ENCODE data around the gene CDC42EP4.

The CDC42EP4 gene

DNA sequence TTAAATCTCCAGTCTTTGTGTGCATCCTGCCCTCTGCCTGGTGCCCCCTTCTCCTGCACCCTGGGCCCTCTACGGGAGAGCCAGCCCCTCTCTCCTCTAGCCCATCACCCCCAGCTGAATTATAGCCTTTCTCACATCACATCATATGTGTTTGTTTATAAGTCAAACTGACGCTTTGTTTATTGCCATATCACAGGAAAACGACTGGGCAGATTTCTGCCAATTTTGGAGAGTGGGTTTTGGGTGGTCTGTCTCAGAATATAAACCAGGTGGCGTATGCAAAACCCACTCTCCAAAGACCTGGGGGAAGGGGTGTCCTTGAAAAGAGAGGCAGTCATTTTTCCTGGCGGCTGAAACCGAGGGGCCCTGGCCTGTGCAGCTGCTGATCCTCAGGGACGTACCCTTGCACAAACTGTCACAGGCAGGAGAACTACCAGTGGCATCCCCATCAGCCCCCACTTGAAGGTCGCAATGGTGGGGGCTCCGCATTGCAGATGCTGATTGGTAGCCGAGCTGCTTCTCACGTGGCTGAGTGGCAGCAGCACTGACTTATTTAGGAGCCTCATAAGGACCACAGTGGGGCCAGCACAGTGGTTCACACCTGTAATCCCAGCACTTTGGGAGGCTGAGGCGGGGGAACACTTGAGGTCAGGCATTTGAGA is 34.8 kb upstream of the CDC42EP4 start:
- POLR2A ChIA-PET: no interaction called here
- TF ChIP-seq SP1 (IDR thresholded peaks at IDR 0.05) (no peak), FOXM1 (IDR thresholded peaks at IDR 0.05; ENCODE audit: borderline replicate concordance) (no peak), FOXK2 (IDR thresholded peaks at IDR 0.05) (no peak), LEF1 (IDR thresholded peaks at IDR 0.05; ENCODE audit: borderline replicate concordance) (no peak), ELF4 (IDR thresholded peaks at IDR 0.05) (no peak), NFRKB (IDR thresholded peaks at IDR 0.05) (no peak), FOXA1 (IDR thresholded peaks at IDR 0.05) (no peak), SUZ12 (IDR thresholded peaks at IDR 0.05) (no peak), ARNT (IDR thresholded peaks at IDR 0.05) (no peak), CTBP1 (IDR thresholded peaks at IDR 0.05; ENCODE audit: borderline replicate concordance) (no peak), TARDBP (IDR thresholded peaks at IDR 0.05) (no peak), ZNF384 (IDR thresholded peaks at IDR 0.05) (no peak), HDGF (IDR thresholded peaks at IDR 0.05; ENCODE audit: borderline replicate concordance) (no peak), BHLHE40 (IDR thresholded peaks at IDR 0.05; ENCODE audit: borderline replicate concordance) (no peak), L3MBTL2 (conservative IDR thresholded peaks at IDR 0.05) (no peak)
- TF ChIP-seq, protein P1, sequence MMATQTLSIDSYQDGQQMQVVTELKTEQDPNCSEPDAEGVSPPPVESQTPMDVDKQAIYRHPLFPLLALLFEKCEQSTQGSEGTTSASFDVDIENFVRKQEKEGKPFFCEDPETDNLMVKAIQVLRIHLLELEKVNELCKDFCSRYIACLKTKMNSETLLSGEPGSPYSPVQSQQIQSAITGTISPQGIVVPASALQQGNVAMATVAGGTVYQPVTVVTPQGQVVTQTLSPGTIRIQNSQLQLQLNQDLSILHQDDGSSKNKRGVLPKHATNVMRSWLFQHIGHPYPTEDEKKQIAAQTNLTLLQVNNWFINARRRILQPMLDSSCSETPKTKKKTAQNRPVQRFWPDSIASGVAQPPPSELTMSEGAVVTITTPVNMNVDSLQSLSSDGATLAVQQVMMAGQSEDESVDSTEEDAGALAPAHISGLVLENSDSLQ (IDR thresholded peaks at IDR 0.05): no peak
- CTCF ChIA-PET: interaction anchor here (0.9 to 1.2 kb wide), 3 partner anchors 23 to 91 kb away, joined by 3 to 4 read pairs (median 3); no protein-coding TSS in a partner anchor
- DNase-seq (ENCODE audit: extremely low spot score): no peak

DNA sequence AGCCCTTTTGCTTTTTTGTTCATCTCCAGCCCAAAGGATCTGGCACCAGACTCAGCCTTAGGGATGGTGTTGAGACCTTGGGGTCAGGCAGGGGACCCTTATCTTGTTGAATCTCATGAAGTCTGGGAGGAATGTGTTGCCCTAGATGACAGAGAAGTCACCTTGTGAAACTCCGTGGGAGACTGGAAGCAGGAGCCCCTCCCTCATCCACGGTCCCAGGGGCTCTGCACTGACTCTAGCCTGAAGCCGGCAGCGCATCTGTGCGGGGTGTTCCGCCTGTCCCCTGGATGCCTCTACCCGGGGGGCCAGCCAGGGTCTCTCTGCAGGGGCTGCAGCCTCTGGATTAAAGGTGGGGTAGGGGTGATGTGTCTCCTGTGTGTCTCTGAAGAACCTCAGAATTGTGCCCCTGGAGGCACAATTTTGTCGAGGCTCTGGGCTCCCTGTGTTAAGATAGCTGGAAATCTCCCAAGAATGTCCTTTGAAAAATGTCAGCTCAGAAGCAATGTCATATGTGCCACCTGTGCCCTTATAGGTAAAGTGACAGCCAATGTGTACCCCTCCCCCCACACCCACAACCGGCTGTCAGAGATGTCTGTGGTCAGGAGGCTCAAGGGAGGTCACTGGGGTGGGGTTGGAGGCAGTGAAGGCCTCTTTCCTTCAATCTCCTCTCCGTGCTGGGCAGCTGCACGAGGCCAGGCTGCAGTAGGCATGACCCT is 32.1 kb upstream of the CDC42EP4 start:
- TF ChIP-seq FOXM1 (IDR thresholded peaks at IDR 0.05; ENCODE audit: borderline replicate concordance) (no peak), L3MBTL2 (conservative IDR thresholded peaks at IDR 0.05) (no peak), BHLHE40 (IDR thresholded peaks at IDR 0.05; ENCODE audit: borderline replicate concordance) (no peak), NFRKB (IDR thresholded peaks at IDR 0.05) (no peak), ZNF384 (IDR thresholded peaks at IDR 0.05) (no peak), FOXK2 (IDR thresholded peaks at IDR 0.05) (no peak), SUZ12 (IDR thresholded peaks at IDR 0.05) (no peak), LEF1 (IDR thresholded peaks at IDR 0.05; ENCODE audit: borderline replicate concordance) (no peak), CTBP1 (IDR thresholded peaks at IDR 0.05; ENCODE audit: borderline replicate concordance) (no peak), ARNT (IDR thresholded peaks at IDR 0.05) (no peak), HDGF (IDR thresholded peaks at IDR 0.05; ENCODE audit: borderline replicate concordance) (no peak)
- DNase-seq (ENCODE audit: extremely low spot score): no peak
- POLR2A ChIA-PET: interaction anchor here (0.6 to 0.9 kb wide), 2 partner anchors 31 to 33 kb away, joined by 3 read pairs; no protein-coding TSS in a partner anchor
- CTCF ChIA-PET: interaction anchor here (0.8 kb wide), 1 partner anchor 12 kb away, joined by 4 read pairs; no protein-coding TSS in a partner anchor

DNA sequence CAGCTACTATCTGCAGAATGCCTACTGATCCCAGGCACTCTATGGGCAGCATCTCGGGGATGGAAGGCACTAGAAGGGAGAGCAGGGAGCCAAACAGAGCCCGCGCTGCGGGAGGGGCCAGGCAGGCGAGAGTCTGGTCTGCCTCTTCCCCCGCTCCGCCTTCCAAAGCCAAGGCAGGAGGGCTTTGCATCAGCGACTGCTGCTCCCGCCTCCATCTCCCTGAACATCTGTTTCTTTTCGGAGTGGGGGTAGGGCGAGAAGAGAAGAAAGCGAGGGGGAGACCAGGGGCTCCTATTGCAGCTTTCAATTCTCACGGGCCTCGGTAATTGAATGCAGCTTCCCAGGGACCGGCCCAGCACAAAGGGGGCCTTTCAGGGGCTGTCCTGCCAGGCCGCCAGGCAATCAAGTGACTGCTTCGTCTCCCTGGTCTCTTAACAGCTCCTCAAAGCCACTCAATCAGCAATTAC is 31.4 kb upstream of the CDC42EP4 start:
- CTCF ChIA-PET: no interaction called here
- no peak for TF ChIP-seq TARDBP (IDR thresholded peaks at IDR 0.05)
- TF ChIP-seq SP1 (IDR thresholded peaks at IDR 0.05): no peak
- no peak for TF ChIP-seq ELF4 (IDR thresholded peaks at IDR 0.05)
- no peak for TF ChIP-seq BHLHE40 (IDR thresholded peaks at IDR 0.05; ENCODE audit: borderline replicate concordance)
- no peak for TF ChIP-seq L3MBTL2 (conservative IDR thresholded peaks at IDR 0.05)
- TF ChIP-seq, protein P1 (IDR thresholded peaks at IDR 0.05): no peak
- no peak for TF ChIP-seq CTBP1 (IDR thresholded peaks at IDR 0.05; ENCODE audit: borderline replicate concordance)
- no peak for TF ChIP-seq FOXA1 (IDR thresholded peaks at IDR 0.05)
- no peak for TF ChIP-seq LEF1 (IDR thresholded peaks at IDR 0.05; ENCODE audit: borderline replicate concordance)
- TF ChIP-seq SUZ12 (IDR thresholded peaks at IDR 0.05): no peak
- TF ChIP-seq ARNT (IDR thresholded peaks at IDR 0.05): no peak
- no peak for TF ChIP-seq ZNF384 (IDR thresholded peaks at IDR 0.05)
- TF ChIP-seq NFRKB (IDR thresholded peaks at IDR 0.05): no peak
- no peak for DNase-seq (ENCODE audit: extremely low spot score)
- POLR2A ChIA-PET: no interaction called here

DNA sequence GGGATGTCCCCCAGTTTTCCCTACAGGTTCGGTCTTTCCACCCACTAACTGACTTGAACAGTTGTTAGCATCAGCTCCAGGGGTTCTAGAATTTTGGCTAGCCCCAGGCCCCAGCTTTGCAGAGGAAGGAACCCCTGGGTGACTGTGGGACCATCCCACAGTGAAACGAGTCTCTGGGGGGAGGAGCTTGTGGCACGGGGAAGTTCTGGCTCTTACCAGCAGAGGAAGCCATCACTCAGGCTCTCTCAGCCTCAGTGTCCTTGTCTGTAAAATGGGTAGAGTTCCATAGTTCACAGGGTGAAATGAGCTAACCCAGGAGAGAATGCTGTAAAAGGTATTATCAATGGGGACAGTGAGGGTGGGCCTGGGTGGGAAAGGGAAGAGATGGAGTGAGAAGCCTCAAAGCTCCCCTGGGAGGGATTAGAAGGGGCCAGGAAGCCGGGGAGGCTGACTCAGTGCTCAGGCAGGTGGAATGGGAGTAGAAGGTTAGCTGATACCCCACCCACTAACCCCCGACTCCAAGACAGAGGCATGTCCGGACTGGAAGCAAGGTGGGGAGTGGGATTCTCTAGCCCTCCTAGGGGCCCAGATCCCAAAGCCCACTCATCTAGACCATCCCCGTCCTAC is 30.9 kb upstream of the CDC42EP4 start:
- no peak for DNase-seq (ENCODE audit: extremely low spot score)
- no peak for TF ChIP-seq NFRKB (IDR thresholded peaks at IDR 0.05)
- no peak for TF ChIP-seq FOXA1 (IDR thresholded peaks at IDR 0.05)
- TF ChIP-seq FOXM1 (IDR thresholded peaks at IDR 0.05; ENCODE audit: borderline replicate concordance): no peak
- no peak for TF ChIP-seq TARDBP (IDR thresholded peaks at IDR 0.05)
- no peak for TF ChIP-seq ELF4 (IDR thresholded peaks at IDR 0.05)
- no peak for TF ChIP-seq SUZ12 (IDR thresholded peaks at IDR 0.05)
- no peak for TF ChIP-seq SP1 (IDR thresholded peaks at IDR 0.05)
- no peak for TF ChIP-seq FOXK2 (IDR thresholded peaks at IDR 0.05)
- TF ChIP-seq BHLHE40 (IDR thresholded peaks at IDR 0.05; ENCODE audit: borderline replicate concordance): no peak
- TF ChIP-seq ARNT (IDR thresholded peaks at IDR 0.05): no peak
- TF ChIP-seq, protein P1 (IDR thresholded peaks at IDR 0.05): no peak
- no peak for TF ChIP-seq CTBP1 (IDR thresholded peaks at IDR 0.05; ENCODE audit: borderline replicate concordance)
- CTCF ChIA-PET: no interaction called here
- POLR2A ChIA-PET: no interaction called here

DNA sequence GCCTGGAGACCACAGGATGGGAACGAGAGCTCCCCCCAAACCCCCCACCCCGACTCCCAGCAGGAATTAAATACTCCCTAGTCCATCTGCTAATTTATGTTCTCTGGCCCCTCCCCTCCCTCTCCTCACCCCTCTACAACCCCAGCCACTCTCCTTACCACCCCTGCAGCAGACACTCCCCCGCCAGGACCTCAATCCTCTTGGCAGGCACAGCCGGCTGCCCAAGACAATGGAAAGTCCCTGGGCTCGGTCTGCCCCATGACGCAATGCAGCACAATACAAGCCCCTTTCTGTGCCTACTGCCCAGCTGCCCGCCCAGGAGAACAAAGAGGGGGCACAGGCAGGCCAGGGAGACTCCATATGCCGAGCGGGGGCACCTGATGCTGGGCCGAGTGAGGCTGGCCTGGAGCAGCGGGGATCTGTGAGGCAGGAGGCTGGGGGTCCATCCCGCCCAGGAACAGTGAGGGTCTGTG is 30.3 kb upstream of the CDC42EP4 start:
- no peak for TF ChIP-seq L3MBTL2 (conservative IDR thresholded peaks at IDR 0.05)
- no peak for TF ChIP-seq ZNF384 (IDR thresholded peaks at IDR 0.05)
- no peak for TF ChIP-seq LEF1 (IDR thresholded peaks at IDR 0.05; ENCODE audit: borderline replicate concordance)
- no peak for TF ChIP-seq ARNT (IDR thresholded peaks at IDR 0.05)
- no peak for TF ChIP-seq TARDBP (IDR thresholded peaks at IDR 0.05)
- CTCF ChIA-PET: no interaction called here
- DNase-seq (ENCODE audit: extremely low spot score): no peak
- POLR2A ChIA-PET: interaction anchor here (0.8 to 1.3 kb wide), 2 partner anchors 30 to 32 kb away, joined by 3 to 4 read pairs; partner anchors contain the start of gene CDC42EP4

Measured in HEK293T (cell line).